HepG2 (cell line): ENCODE results near the gene FAM221B. TPM values are rescaled to one million over a fixed set of nuclear protein-coding genes. Genes with fewer than 3 reads are reported as not detected.

Source experiments
- ATAC-seq: fragments of 200-7000 bp; cut with Tn5 transposase; 3 replicates; pipeline ENCODE4 v1.9.1; 2020; ENCODE audit warnings: mild to moderate bottlenecking, moderate library complexity
- BruUV-seq: library from RNA; stranded (reverse); fragments of 400-500 nt; replicated peaks from 2 replicates; lab custom pipeline; 2021; lab: Mats Ljungman, UMichigan
- CTCF ChIA-PET: fragments of 300-600 bp; formaldehyde crosslinking; extraction: SDS; loops from one replicate; lab custom pipeline; 2021; ENCODE audit warnings: low total read pairs, inconsistent platforms, low intra/inter-chr PET ratio; lab: Yijun Ruan, JAX
- POLR2A ChIA-PET: fragments of 350-600 bp; sonication (Branson Sonifier 250); formaldehyde crosslinking; loops from one replicate; lab custom pipeline; 2020; ENCODE audit warnings: antibody characterized with exemption, inconsistent platforms; lab: Yijun Ruan, JAX
- DNase-seq: peaks from one replicate; pipeline ENCODE4 v3.0.0-alpha.2; 2015; ENCODE audit warnings: low spot score
- FAIRE-seq: peaks from 3 replicates; lab custom pipeline; 2011; peaks lifted over from hg19 to GRCh38; lab: Jason Lieb, UNC
- H2AFZ ChIP-seq: one replicate; pipeline ENCODE4 v1.6.1; 2011; ENCODE audit warnings: low read length, inconsistent platforms
- H3K27ac ChIP-seq: fragments of 300-600 bp; 3 replicates; pipeline ENCODE4 v1.8.0; 2011; ENCODE audit warnings: mixed run types, mild to moderate bottlenecking, mixed read lengths, low read length, inconsistent platforms; ENCODE audit not compliant: insufficient read depth; ENCODE audit errors: extremely low read length
- H3K27me3 ChIP-seq, 2 experiments: fragments of 200-600 bp in 1 of 2; 2 replicates in 1 of 2; 3 replicates in 1 of 2; pipeline versions ENCODE4 v1.6.0 to v1.8.0; 2011; ENCODE audit warnings: low read length in 2 of 2, mild to moderate bottlenecking in 2 of 2, moderate library complexity in 2 of 2, inconsistent platforms in 1 of 2; ENCODE audit not compliant: insufficient read depth in 2 of 2, control insufficient read depth in 1 of 2
- H3K36me3 ChIP-seq, 2 experiments: fragments of 200-600 bp in 1 of 2; replicated peaks in 1 of 2; 2 replicates in 1 of 2; 3 replicates in 1 of 2; pipeline versions ENCODE4 v1.5.1 to v1.8.0; 2011; ENCODE audit warnings: low read length in 2 of 2, inconsistent platforms in 1 of 2; ENCODE audit not compliant: insufficient read depth in 2 of 2, control insufficient read depth in 1 of 2
- H3K4me1 ChIP-seq: 2 replicates; pipeline ENCODE4 v1.5.1; 2012; ENCODE audit warnings: low read length, inconsistent platforms; ENCODE audit not compliant: insufficient read depth
- H3K4me2 ChIP-seq: 2 replicates; pipeline ENCODE4 v1.6.0; 2011; ENCODE audit warnings: low read depth, low read length, inconsistent platforms
- H3K4me3 ChIP-seq, 3 experiments: fragments of 200-600 bp in 1 of 3; sonication (generic), shearing (Covaris generic) in 1 of 3; replicated peaks in 1 of 3; 2 replicates each; pipeline ENCODE4 v1.5.1; 2011 to 2016; ENCODE audit warnings: low read length in 3 of 3, inconsistent platforms in 2 of 3, low read depth in 2 of 3, mild to moderate bottlenecking in 2 of 3, control low read depth in 1 of 3, mixed read lengths in 1 of 3; ENCODE audit not compliant: insufficient read depth in 1 of 3
- H3K79me2 ChIP-seq: one replicate; pipeline ENCODE4 v1.6.1; 2011; ENCODE audit warnings: low read length, inconsistent platforms; ENCODE audit not compliant: insufficient read depth
- H3K9ac ChIP-seq: 2 replicates; pipeline ENCODE4 v1.6.0; 2011; ENCODE audit warnings: mild to moderate bottlenecking, low read depth, low read length, inconsistent platforms; ENCODE audit not compliant: insufficient read depth
- H3K9me3 ChIP-seq: 2 replicates; pipeline ENCODE4 v1.5.1; 2012; ENCODE audit warnings: mild to moderate bottlenecking, low read length
- H4K20me1 ChIP-seq: 2 replicates; pipeline ENCODE4 v1.6.0; 2011; ENCODE audit warnings: inconsistent platforms, mild to moderate bottlenecking, low read length, moderate library complexity; ENCODE audit not compliant: insufficient read depth
- DR1 ChIP-seq: sonication (generic); formaldehyde crosslinking; IDR thresholded peaks from 2 replicates; pipeline ENCODE4 v1.8.0; 2021; ENCODE audit warnings: mild to moderate bottlenecking, missing genetic modification reagents, inconsistent platforms
- GZF1 ChIP-seq: sonication (generic); formaldehyde crosslinking; IDR thresholded peaks from 2 replicates; pipeline ENCODE4 v1.5.1; 2020; ENCODE audit warnings: mild to moderate bottlenecking, missing genetic modification reagents
- HNRNPK ChIP-seq: fragments of 200-400 bp; formaldehyde crosslinking; IDR thresholded peaks from 2 replicates; pipeline ENCODE4 v1.6.1; 2018; ENCODE audit warnings: low read length, low read depth, moderate library complexity, mild to moderate bottlenecking; ENCODE audit not compliant: poor library complexity, severe bottlenecking
- KLF16 ChIP-seq, 2 experiments: sonication (generic) in 1 of 2; formaldehyde crosslinking in 1 of 2; IDR thresholded peaks; 2 replicates each; pipeline versions ENCODE4 v1.6.1 to v1.8.0; 2016 to 2023; ENCODE audit warnings: missing genetic modification reagents in 2 of 2, missing compliant biosample characterization in 1 of 2
- NCOA2 ChIP-seq: sonication (generic); formaldehyde crosslinking; IDR thresholded peaks from 2 replicates; pipeline ENCODE4 v1.8.0; 2022; ENCODE audit warnings: inconsistent platforms
- NKX3-1 ChIP-seq: sonication (generic); formaldehyde crosslinking; IDR thresholded peaks from 2 replicates; pipeline ENCODE4 v1.5.0; 2020; ENCODE audit warnings: missing genetic modification reagents
- SMAD3 ChIP-seq: sonication (generic); formaldehyde crosslinking; IDR thresholded peaks from 2 replicates; pipeline ENCODE4 v1.4.0; 2020; ENCODE audit warnings: missing genetic modification reagents
- SOX6 ChIP-seq, 2 experiments: fragments of 450-650 bp in 1 of 2; sonication (generic) in 1 of 2; formaldehyde crosslinking in 1 of 2; IDR thresholded peaks; 2 replicates each; pipeline versions ENCODE4 v1.4.0 to v1.6.1; 2017 to 2020; ENCODE audit warnings: antibody characterized with exemption in 1 of 2, mild to moderate bottlenecking in 1 of 2, missing genetic modification reagents in 1 of 2
- ZNF10 ChIP-seq: sonication (generic); formaldehyde crosslinking; IDR thresholded peaks from 2 replicates; pipeline ENCODE4 v1.4.0; 2020; ENCODE audit warnings: mild to moderate bottlenecking, low read depth, missing genetic modification reagents, borderline replicate concordance
- ZNF281 ChIP-seq: sonication (generic); formaldehyde crosslinking; IDR thresholded peaks from 2 replicates; pipeline ENCODE4 v1.4.0; 2020; ENCODE audit warnings: missing genetic modification reagents, borderline replicate concordance
- ZNF383 ChIP-seq: sonication (generic); formaldehyde crosslinking; IDR thresholded peaks from 2 replicates; pipeline ENCODE4 v1.4.0; 2020; ENCODE audit warnings: missing genetic modification reagents, mild to moderate bottlenecking, borderline replicate concordance
- WGBS: methylation state at CpG from one replicate; pipeline ENCODE4 v1.1.6; 2017; ENCODE audit warnings: low lambda C conversion rate; 5-methylcytosine and 5-hydroxymethylcytosine counted together
- in situ Hi-C: cut with HindIII; loops from 2 replicates; pipeline ENCODE4 v1.10.0; 2017; ENCODE audit warnings: low pct_unique_long_range_greater_than_20kb; ENCODE audit not compliant: extremely low pct_ligation_motif_present
- intact Hi-C: fragments of 100-400 bp; cut with micrococcal nuclease; formaldehyde crosslinking; loops from one replicate; pipeline ENCODE4 v1.10.0; 2022; ENCODE audit not compliant: unreplicated experiment
- polyA plus RNA-seq, 8 experiments: library from polyadenylated mRNA; depleted of rRNA in 3 of 8; stranded (reverse) in 7 of 8; unstranded in 1 of 8; fragments of >200 nt; fragmentation: Illumina TruSeq in 4 of 8; extraction: Trizol in 4 of 8; gene quantifications; 2 replicates each; pipeline versions ENCODE4 v1.2.1 to v1.2.3, GENCODE V29; 2011 to 2016; ENCODE audit warnings: low read depth in 4 of 8, missing spikeins in 1 of 8, mixed read lengths in 1 of 8; ENCODE audit not compliant: insufficient read depth in 1 of 8
- total RNA-seq, 5 experiments: library from RNA; depleted of rRNA; stranded (reverse); fragments of >200 nt; fragmentation: Illumina TruSeq; extraction: Trizol; gene quantifications; 2 replicates each; pipeline ENCODE4 v1.2.3, GENCODE V29; 2016; ENCODE audit warnings: low read depth in 1 of 5

FAM221B gene
- total and polyA plus RNA-seq, 2 of the 13 experiments (the other 11 are each of a cell fraction or from before 2014, with no cell fraction given), result not detected

GRCh38 chr9:35771075-35771433 is 57.5 kb downstream of the FAM221B start (continued):
- no peak for TF ChIP-seq HNRNPK
- no peak for TF ChIP-seq ZNF281 (CRISPR knock-in tag)
- TF ChIP-seq GZF1, result no peak
- no peak for TF ChIP-seq DR1 (CRISPR knock-in tag)
- TF ChIP-seq ZNF10 (CRISPR knock-in tag), result no peak
- TF ChIP-seq KLF16 (CRISPR knock-in tag; IDR thresholded peaks at IDR 0.05), result no peak
- no peak for TF ChIP-seq SMAD3 (CRISPR knock-in tag)
- TF ChIP-seq, all 625 proteins: peak for 0

DNA sequence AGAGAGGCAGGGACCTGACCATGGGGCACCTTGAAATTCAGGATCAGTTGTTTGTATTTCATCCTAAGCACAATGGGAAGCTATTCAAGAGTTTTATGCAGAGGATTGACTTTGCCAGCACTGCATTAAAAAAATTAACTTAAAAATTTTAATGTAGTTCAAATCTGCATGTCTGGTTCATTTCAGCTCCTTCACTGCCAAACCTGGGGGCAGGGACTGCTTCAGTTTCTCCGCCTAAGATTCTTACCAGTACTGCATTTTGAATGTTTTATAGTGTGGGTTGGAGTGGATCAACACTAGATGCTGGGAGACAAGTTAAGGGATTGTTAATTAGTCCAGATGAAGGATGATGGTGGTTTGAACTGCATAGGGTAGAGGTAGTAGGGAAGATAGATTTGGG is 58.8 kb downstream of the FAM221B start:
- POLR2A ChIA-PET, result interaction anchor here (1.9 kb wide), 1 partner anchor 13 kb away, joined by 4 read pairs; no protein-coding TSS in a partner anchor
- no TSS peak for BruUV-seq

More for the DNA sequence above, 58.8 kb downstream of the FAM221B start:
- intact Hi-C loops, result no loop called here
- Histone ChIP-seq H3K27ac (no peak overlapping the region), H3K36me3 (no peaks in the 10 kb centered on the region), H3K9ac (no peak overlapping the region), H3K4me2 (no peak overlapping the region), H4K20me1 (no peaks in the 10 kb centered on the region), H2AFZ (no peak overlapping the region), H3K79me2 (peaks cover 7% of the 10 kb centered on the region), H3K4me1 (peaks cover 36% of the 10 kb centered on the region), H3K9me3 (no peaks in the 10 kb centered on the region), H3K4me3 (no peak overlapping the region), H3K27me3 (no peaks in the 10 kb centered on the region)
- 100% methylated on average over 1 of the region's 1 CpG for WGBS
- ATAC-seq (no peak), DNase-seq (no peak), FAIRE-seq (no peak)
- in situ Hi-C loops, result no loop called here
- CTCF ChIA-PET, result no interaction called here
- TF ChIP-seq SOX6 (IDR thresholded peaks at IDR 0.05) (no peak), SOX6 (CRISPR knock-in tag; IDR thresholded peaks at IDR 0.05) (no peak), NCOA2 (no peak), ZNF10 (CRISPR knock-in tag) (no peak), NKX3-1 (CRISPR knock-in tag) (no peak), ZNF383 (CRISPR knock-in tag) (no peak)
